K562 (cell line): Measurements from ENCODE around the gene CNTN4. TPM values are rescaled to one million over a fixed set of nuclear protein-coding genes. Genes with fewer than 3 reads are reported as not detected.

Experiments
- ATAC-seq: fragments of 200-7000 bp; cut with Tn5 transposase; 3 replicates; pipeline ENCODE4 v1.9.1; 2020; ENCODE audit warnings: moderate library complexity
- BruUV-seq: library from RNA; stranded (reverse); fragments of 400-500 nt; replicated peaks from 2 replicates; lab custom pipeline; 2021; lab: Mats Ljungman, UMichigan
- CTCF ChIA-PET: fragments of 300-600 bp; formaldehyde crosslinking; extraction: SDS; loops from one replicate; lab custom pipeline; 2021; ENCODE audit warnings: low intra/inter-chr PET ratio; lab: Yijun Ruan, JAX
- POLR2A ChIA-PET: fragments of 300-600, 350-650 bp; sonication (Branson Sonifier 250); formaldehyde crosslinking; extraction: SDS; loops from one replicate; lab custom pipeline; 2021; ENCODE audit warnings: antibody characterized with exemption, inconsistent platforms; lab: Yijun Ruan, JAX
- DNase-seq, 4 experiments: peaks; one replicate each; pipeline versions ENCODE4 v3.0.0 to v3.0.0-alpha.2; 2011 to 2018; ENCODE audit warnings: low spot score in 3 of 4, mixed read lengths in 3 of 4; ENCODE audit errors: extremely low read depth in 1 of 4
- FAIRE-seq: peaks from 2 replicates; lab custom pipeline; 2011; peaks lifted over from hg19 to GRCh38; lab: Jason Lieb, UNC
- H2AFZ ChIP-seq: 2 replicates; pipeline ENCODE4 v1.6.0; 2011; ENCODE audit warnings: low read depth, low read length, control low read depth, inconsistent platforms
- H3K27ac ChIP-seq: fragments of 200-600 bp; 3 replicates; pipeline ENCODE4 v1.8.0; 2011; ENCODE audit warnings: low read depth, mild to moderate bottlenecking, control low read depth, inconsistent platforms, low read length, moderate library complexity, mixed read lengths; ENCODE audit errors: extremely low read depth
- H3K27me3 ChIP-seq, 2 experiments: fragments of 300-600 bp in 1 of 2; 2 replicates in 1 of 2; 3 replicates in 1 of 2; pipeline versions ENCODE4 v1.6.0 to v1.8.0; 2011; ENCODE audit warnings: inconsistent platforms in 2 of 2, low read length in 2 of 2, mild to moderate bottlenecking in 1 of 2, mixed read lengths in 1 of 2, moderate library complexity in 1 of 2; ENCODE audit not compliant: control insufficient read depth in 2 of 2, insufficient read depth in 2 of 2
- H3K36me3 ChIP-seq: fragments of 300-600 bp; 3 replicates; pipeline ENCODE4 v1.8.0; 2011; ENCODE audit warnings: mild to moderate bottlenecking, low read length, inconsistent platforms; ENCODE audit not compliant: control insufficient read depth, insufficient read depth
- H3K4me1 ChIP-seq, 2 experiments: fragments of 200-600 bp in 1 of 2; replicated peaks in 1 of 2; 2 replicates in 1 of 2; 3 replicates in 1 of 2; pipeline versions ENCODE4 v1.5.1 to v1.8.0; 2011; ENCODE audit warnings: inconsistent platforms in 2 of 2, low read length in 2 of 2, mild to moderate bottlenecking in 1 of 2, mixed read lengths in 1 of 2, moderate library complexity in 1 of 2; ENCODE audit not compliant: control insufficient read depth in 2 of 2, insufficient read depth in 2 of 2
- H3K4me2 ChIP-seq: 2 replicates; pipeline ENCODE4 v1.6.1; 2011; ENCODE audit warnings: low read length, control low read depth, inconsistent platforms, mixed read lengths; ENCODE audit not compliant: insufficient read depth
- H3K4me3 ChIP-seq: fragments of 200-600 bp; sonication (generic), shearing (Covaris generic); 2 replicates; pipeline ENCODE4 v1.5.1; 2016; ENCODE audit warnings: control low read depth, inconsistent platforms
- H3K79me2 ChIP-seq: fragments of 200-600 bp; 3 replicates; pipeline ENCODE4 v1.8.0; 2011; ENCODE audit warnings: low read length, inconsistent platforms; ENCODE audit not compliant: control insufficient read depth, insufficient read depth
- H3K9ac ChIP-seq, 2 experiments: 2 replicates each; pipeline versions ENCODE4 v1.6.0 to v1.6.1; 2011; ENCODE audit warnings: low read depth in 2 of 2, low read length in 2 of 2, control low read depth in 1 of 2, inconsistent platforms in 1 of 2, mild to moderate bottlenecking in 1 of 2, mixed read lengths in 1 of 2; ENCODE audit not compliant: insufficient read depth in 1 of 2
- H3K9me1 ChIP-seq: one replicate; pipeline ENCODE4 v1.6.0; 2011; ENCODE audit warnings: inconsistent platforms, mild to moderate bottlenecking, low read length, moderate library complexity; ENCODE audit not compliant: control insufficient read depth, insufficient read depth
- H3K9me3 ChIP-seq: replicated peaks from 2 replicates; pipeline ENCODE4 v1.5.1; 2011; ENCODE audit warnings: low read depth, low read length, inconsistent platforms; ENCODE audit not compliant: control insufficient read depth, insufficient read depth
- H4K20me1 ChIP-seq: replicated peaks from 2 replicates; pipeline ENCODE4 v1.6.1; 2011; ENCODE audit warnings: low read length, inconsistent platforms, mixed read lengths; ENCODE audit not compliant: control insufficient read depth, insufficient read depth
- FOXA3 ChIP-seq, 2 experiments: fragments of 450-650 bp in 1 of 2; sonication (generic) in 1 of 2; formaldehyde crosslinking; IDR thresholded peaks in 1 of 2; conservative IDR thresholded peaks in 1 of 2; 2 replicates each; pipeline versions ENCODE4 v1.4.0 to v1.8.0; 2020 to 2022; ENCODE audit warnings: mild to moderate bottlenecking in 2 of 2, missing genetic modification reagents in 1 of 2
- GTF2A2 ChIP-seq: IDR thresholded peaks from 2 replicates; pipeline ENCODE4 v1.6.1; 2016; ENCODE audit warnings: mild to moderate bottlenecking, missing genetic modification characterization, missing compliant biosample characterization
- MCM2 ChIP-seq: fragments of 450-650 bp; IDR thresholded peaks from 2 replicates; pipeline ENCODE4 v1.6.1; 2017; ENCODE audit warnings: low read depth, mild to moderate bottlenecking
- MIER1 ChIP-seq: fragments of 450-650 bp; IDR thresholded peaks from 2 replicates; pipeline ENCODE4 v1.6.1; 2016; ENCODE audit warnings: antibody characterized with exemption, mild to moderate bottlenecking, low read depth
- NR2C1 ChIP-seq, 2 experiments: fragments of 450-650 bp; IDR thresholded peaks; 2 replicates each; pipeline ENCODE4 v1.6.1; 2017; ENCODE audit warnings: mild to moderate bottlenecking in 2 of 2, antibody characterized with exemption in 1 of 2, inconsistent platforms in 1 of 2, missing compliant biosample characterization in 1 of 2, missing genetic modification characterization in 1 of 2
- NR3C1 ChIP-seq: sonication (generic); formaldehyde crosslinking; IDR thresholded peaks from 2 replicates; pipeline ENCODE4 v1.8.1; 2022; ENCODE audit warnings: missing genetic modification reagents
- POLR2B ChIP-seq: fragments of 450-650 bp; IDR thresholded peaks from 2 replicates; pipeline ENCODE4 v1.6.1; 2018; ENCODE audit warnings: low read depth; ENCODE audit not compliant: partially characterized antibody
- RFX1 ChIP-seq: fragments of 450-650 bp; IDR thresholded peaks from 2 replicates; pipeline ENCODE4 v1.6.1; 2016; ENCODE audit warnings: mild to moderate bottlenecking, moderate library complexity
- TEAD2 ChIP-seq: fragments of 450-650 bp; IDR thresholded peaks from 2 replicates; pipeline ENCODE4 v1.6.1; 2016; ENCODE audit warnings: missing genetic modification characterization, control low read depth, missing compliant biosample characterization
- ZBTB17 ChIP-seq: fragments of 450-650 bp; formaldehyde crosslinking; IDR thresholded peaks from 2 replicates; pipeline ENCODE4 v1.4.0; 2020; ENCODE audit warnings: mild to moderate bottlenecking
- ZNF165 ChIP-seq: fragments of 250-450 bp; sonication (Bioruptor Pico); IDR thresholded peaks from 2 replicates; pipeline ENCODE4 v1.4.0; 2020; ENCODE audit warnings: borderline replicate concordance
- ZNF175 ChIP-seq: fragments of 200-800 bp; sonication (Bioruptor generic); IDR thresholded peaks from 2 replicates; pipeline ENCODE4 v1.6.1; 2016; ENCODE audit warnings: low read depth, mild to moderate bottlenecking, missing genetic modification characterization, missing compliant biosample characterization
- ZNF253 ChIP-seq: fragments of 250-450 bp; sonication (Bioruptor Pico); conservative IDR thresholded peaks from 2 replicates; pipeline ENCODE4 v1.6.1; 2021; ENCODE audit warnings: mild to moderate bottlenecking
- ZNF780A ChIP-seq: fragments of 250-450 bp; sonication (Bioruptor Pico); IDR thresholded peaks from 2 replicates; pipeline ENCODE4 v1.5.0; 2021; ENCODE audit warnings: mild to moderate bottlenecking
- WGBS: fragments of 100-300 bp; shearing (Covaris generic); methylation state at CpG from one replicate; pipeline ENCODE4 v1.1.6; 2016; ENCODE audit warnings: low coverage, mixed read lengths; ENCODE audit not compliant: insufficient coverage; ENCODE audit errors: missing lambda C conversion rate; 5-methylcytosine and 5-hydroxymethylcytosine counted together
- in situ Hi-C: fragments of 300-500 bp; cut with MboI; formaldehyde crosslinking; loops from 4 replicates; pipeline ENCODE4 v1.15.0; 2018; ENCODE audit warnings: inconsistent platforms, mixed read lengths
- intact Hi-C: fragments of 100-400 bp; cut with micrococcal nuclease; formaldehyde crosslinking; loops from 2 replicates; pipeline ENCODE4 v1.14.2; 2022
- polyA plus RNA-seq, 8 experiments: library from polyadenylated mRNA; depleted of rRNA in 4 of 8; stranded (reverse) in 5 of 8; unstranded in 3 of 8; fragments of >200 nt; fragmentation: Nextera tagmentation in 2 of 8; fragmentation: Illumina TruSeq in 1 of 8; extraction: Ambion mirVana in 2 of 8; extraction: Trizol in 1 of 8; gene quantifications; 2 replicates each; pipeline versions ENCODE4 v1.2.1 to v1.2.3, GENCODE V29; 2011 to 2014; ENCODE audit warnings: inconsistent platforms in 1 of 8, missing spikeins in 1 of 8
- total RNA-seq, 7 experiments: library from RNA; depleted of rRNA in 6 of 7; stranded (reverse); fragments of >200 nt in 6 of 7; fragmentation: Illumina TruSeq in 2 of 7; extraction: Trizol in 2 of 7; gene quantifications; 2 replicates each; pipeline versions ENCODE4 v1.2.1 to v1.2.3, GENCODE V29; 2011 to 2021; ENCODE audit warnings: low replicate concordance in 1 of 7
- TF ChIP-seq, protein P1 (sequence below): fragments of 250-450 bp; sonication (Bioruptor Pico); IDR thresholded peaks from 2 replicates; pipeline ENCODE4 v1.4.0; 2020; ENCODE audit warnings: mild to moderate bottlenecking
- TF ChIP-seq, protein P2 (sequence below), 2 experiments: fragments of 450-650 bp in 1 of 2; IDR thresholded peaks; 2 replicates each; pipeline ENCODE4 v1.6.1; 2011 to 2017; ENCODE audit warnings: low read depth in 2 of 2, antibody characterized with exemption in 1 of 2, borderline replicate concordance in 1 of 2, low read length in 1 of 2, mild to moderate bottlenecking in 1 of 2, mixed read lengths in 1 of 2; ENCODE audit not compliant: control insufficient read depth in 1 of 2
- TF ChIP-seq, protein P3 (sequence below): sonication (generic); formaldehyde crosslinking; IDR thresholded peaks from 2 replicates; pipeline ENCODE4 v1.8.0; 2022; ENCODE audit warnings: mild to moderate bottlenecking, low read depth, missing genetic modification reagents

The CNTN4 gene
- total and polyA plus RNA-seq, 9 of the 15 experiments (the other 6 are each of a cell fraction or from before 2014, with no cell fraction given), result not detected

DNA sequence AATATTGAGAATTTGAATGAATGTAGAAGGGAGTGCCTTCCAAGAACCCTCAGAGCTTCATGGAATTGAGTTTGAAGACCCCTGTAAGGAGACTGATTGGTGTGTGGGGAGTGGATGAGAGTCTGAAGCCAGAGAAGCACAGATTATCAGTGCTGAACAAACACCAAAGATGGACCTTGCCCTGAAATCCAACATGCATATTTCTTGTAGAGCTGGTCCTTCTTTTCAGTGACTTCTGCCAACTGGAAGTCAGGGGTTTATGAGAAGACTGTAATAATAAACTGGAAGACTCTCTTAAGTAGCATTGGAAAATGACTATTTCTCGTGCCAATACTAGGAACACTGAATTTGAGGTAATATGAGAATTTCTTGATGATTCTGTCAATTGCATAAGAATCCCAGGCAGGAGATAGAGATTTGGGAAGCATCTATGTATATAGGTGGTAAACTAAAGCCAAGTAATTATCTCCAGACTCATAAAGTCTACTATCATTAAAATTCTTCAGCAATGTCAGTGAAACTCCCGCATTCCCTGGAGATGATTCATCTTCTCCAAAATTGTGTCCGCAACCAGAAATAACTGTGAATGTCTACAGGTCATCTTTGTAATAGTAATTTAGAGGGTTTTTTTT lies 797.8 kb downstream of the CNTN4 start:
- FAIRE-seq, result no peak
- POLR2A ChIA-PET, result no interaction called here
- Histone ChIP-seq H3K9ac (no peak overlapping the region), H4K20me1 (no peaks in the 10 kb centered on the region), H3K79me2 (no peaks in the 10 kb centered on the region), H3K27me3 (no peaks in the 10 kb centered on the region), H3K27ac (no peak overlapping the region), H3K4me2 (no peak overlapping the region), H3K4me1 (no peaks in the 10 kb centered on the region), H3K9me1 (no peaks in the 10 kb centered on the region), H2AFZ (no peak overlapping the region), H3K4me3 (no peak overlapping the region), H3K9me3 (no peaks in the 10 kb centered on the region), H3K36me3 (no peaks in the 10 kb centered on the region)
- in situ Hi-C loops, result no loop called here
- ATAC-seq, result no peak
- intact Hi-C loops, result no loop called here
- no peak for DNase-seq
- WGBS, result 6% methylated on average over 3 of the region's 3 CpGs
- BruUV-seq, result no TSS peak
- CTCF ChIA-PET, result no interaction called here
- TF ChIP-seq, protein P1, sequence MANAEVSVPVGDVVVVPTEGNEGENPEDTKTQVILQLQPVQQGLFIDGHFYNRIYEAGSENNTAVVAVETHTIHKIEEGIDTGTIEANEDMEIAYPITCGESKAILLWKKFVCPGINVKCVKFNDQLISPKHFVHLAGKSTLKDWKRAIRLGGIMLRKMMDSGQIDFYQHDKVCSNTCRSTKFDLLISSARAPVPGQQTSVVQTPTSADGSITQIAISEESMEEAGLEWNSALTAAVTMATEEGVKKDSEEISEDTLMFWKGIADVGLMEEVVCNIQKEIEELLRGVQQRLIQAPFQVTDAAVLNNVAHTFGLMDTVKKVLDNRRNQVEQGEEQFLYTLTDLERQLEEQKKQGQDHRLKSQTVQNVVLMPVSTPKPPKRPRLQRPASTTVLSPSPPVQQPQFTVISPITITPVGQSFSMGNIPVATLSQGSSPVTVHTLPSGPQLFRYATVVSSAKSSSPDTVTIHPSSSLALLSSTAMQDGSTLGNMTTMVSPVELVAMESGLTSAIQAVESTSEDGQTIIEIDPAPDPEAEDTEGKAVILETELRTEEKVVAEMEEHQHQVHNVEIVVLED (CRISPR knock-in tag), result no peak
- TF ChIP-seq, protein P2, sequence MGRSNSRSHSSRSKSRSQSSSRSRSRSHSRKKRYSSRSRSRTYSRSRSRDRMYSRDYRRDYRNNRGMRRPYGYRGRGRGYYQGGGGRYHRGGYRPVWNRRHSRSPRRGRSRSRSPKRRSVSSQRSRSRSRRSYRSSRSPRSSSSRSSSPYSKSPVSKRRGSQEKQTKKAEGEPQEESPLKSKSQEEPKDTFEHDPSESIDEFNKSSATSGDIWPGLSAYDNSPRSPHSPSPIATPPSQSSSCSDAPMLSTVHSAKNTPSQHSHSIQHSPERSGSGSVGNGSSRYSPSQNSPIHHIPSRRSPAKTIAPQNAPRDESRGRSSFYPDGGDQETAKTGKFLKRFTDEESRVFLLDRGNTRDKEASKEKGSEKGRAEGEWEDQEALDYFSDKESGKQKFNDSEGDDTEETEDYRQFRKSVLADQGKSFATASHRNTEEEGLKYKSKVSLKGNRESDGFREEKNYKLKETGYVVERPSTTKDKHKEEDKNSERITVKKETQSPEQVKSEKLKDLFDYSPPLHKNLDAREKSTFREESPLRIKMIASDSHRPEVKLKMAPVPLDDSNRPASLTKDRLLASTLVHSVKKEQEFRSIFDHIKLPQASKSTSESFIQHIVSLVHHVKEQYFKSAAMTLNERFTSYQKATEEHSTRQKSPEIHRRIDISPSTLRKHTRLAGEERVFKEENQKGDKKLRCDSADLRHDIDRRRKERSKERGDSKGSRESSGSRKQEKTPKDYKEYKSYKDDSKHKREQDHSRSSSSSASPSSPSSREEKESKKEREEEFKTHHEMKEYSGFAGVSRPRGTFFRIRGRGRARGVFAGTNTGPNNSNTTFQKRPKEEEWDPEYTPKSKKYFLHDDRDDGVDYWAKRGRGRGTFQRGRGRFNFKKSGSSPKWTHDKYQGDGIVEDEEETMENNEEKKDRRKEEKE (IDR thresholded peaks at IDR 0.05; ENCODE audit: borderline replicate concordance in 1 of 2, control insufficient read depth in 1 of 2, low read depth in 2 of 2, low read length in 1 of 2), result no peak
- TF ChIP-seq RFX1 (no peak), TEAD2 (tag) (no peak), ZNF165 (CRISPR knock-in tag) (no peak), ZNF780A (CRISPR knock-in tag) (no peak), GTF2A2 (tag) (no peak), MCM2 (no peak), MIER1 (no peak), NR3C1 (no peak), ZBTB17 (CRISPR knock-in tag) (no peak), ZNF253 (no peak), ZNF175 (CRISPR knock-in tag) (no peak), POLR2B (no peak), NR2C1 (IDR thresholded peaks at IDR 0.05) (no peak), NR2C1 (tag; IDR thresholded peaks at IDR 0.05) (no peak), FOXA3 (CRISPR knock-in tag; conservative IDR thresholded peaks at IDR 0.05 in 1 of 2, IDR thresholded peaks at IDR 0.05 in 1 of 2) (no peak)
- TF ChIP-seq, protein P3, sequence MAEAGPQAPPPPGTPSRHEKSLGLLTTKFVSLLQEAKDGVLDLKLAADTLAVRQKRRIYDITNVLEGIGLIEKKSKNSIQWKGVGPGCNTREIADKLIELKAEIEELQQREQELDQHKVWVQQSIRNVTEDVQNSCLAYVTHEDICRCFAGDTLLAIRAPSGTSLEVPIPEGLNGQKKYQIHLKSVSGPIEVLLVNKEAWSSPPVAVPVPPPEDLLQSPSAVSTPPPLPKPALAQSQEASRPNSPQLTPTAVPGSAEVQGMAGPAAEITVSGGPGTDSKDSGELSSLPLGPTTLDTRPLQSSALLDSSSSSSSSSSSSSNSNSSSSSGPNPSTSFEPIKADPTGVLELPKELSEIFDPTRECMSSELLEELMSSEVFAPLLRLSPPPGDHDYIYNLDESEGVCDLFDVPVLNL, result no peak
